HCT116 (cell line): ENCODE measurements around the gene DYNLT1. TPM values are rescaled to one million over a fixed set of nuclear protein-coding genes. Genes with fewer than 3 reads are reported as not detected.

Experiments used
- ATAC-seq: fragments of 200-7000 bp; cut with Tn5 transposase; 2 replicates; pipeline ENCODE4 v1.9.1; 2020; ENCODE audit warnings: mild to moderate bottlenecking, moderate library complexity
- BruUV-seq: library from RNA; stranded (reverse); fragments of 400-500 nt; replicated peaks from 2 replicates; lab custom pipeline; 2021; lab: Mats Ljungman, UMichigan
- CTCF ChIA-PET: fragments of 300-600 bp; sonication (Branson Sonifier 250); formaldehyde crosslinking; loops from one replicate; lab custom pipeline; 2021; ENCODE audit warnings: antibody characterized with exemption; lab: Charles Lee
- POLR2A ChIA-PET: fragments of 300-600, 350-600 bp; sonication (Branson Sonifier 250); formaldehyde crosslinking; loops from one replicate; lab custom pipeline; 2021; ENCODE audit warnings: antibody characterized with exemption; lab: Charles Lee
- RAD21 ChIA-PET, 2 experiments: fragments of 300-600 bp; sonication (Branson Sonifier 250); formaldehyde crosslinking; loops; one replicate each; lab custom pipeline; 2023; ENCODE audit warnings: low total read pairs in 2 of 2; ENCODE audit not compliant: uncharacterized antibody in 2 of 2, unreplicated experiment in 2 of 2, low non-redundant PET in 1 of 2; lab: Charles Lee
- DNase-seq: peaks from one replicate; pipeline ENCODE4 v3.0.0-alpha.2; 2010; ENCODE audit warnings: low read depth, low spot score
- H2AFZ ChIP-seq: fragments of 200-600 bp; shearing (Covaris generic), sonication (generic); 2 replicates; pipeline ENCODE4 v1.6.1; 2017; ENCODE audit warnings: low read depth, mixed run types, mixed read lengths, antibody characterized with exemption, low read length; ENCODE audit not compliant: poor library complexity, severe bottlenecking
- H3K27ac ChIP-seq: 2 replicates; pipeline ENCODE4 v1.5.1; 2012; ENCODE audit warnings: low read depth, low read length
- H3K27me3 ChIP-seq: fragments of 200-600 bp; sonication (generic); 2 replicates; pipeline ENCODE4 v1.6.1; 2016; ENCODE audit warnings: mixed run types, low read length, mixed read lengths; ENCODE audit not compliant: insufficient read depth
- H3K36me3 ChIP-seq, 2 experiments: fragments of 200-500 bp in 1 of 2; fragments of 200-600 bp in 1 of 2; sonication (Bioruptor generic) in 1 of 2; sonication (generic) in 1 of 2; 2 replicates each; pipeline versions ENCODE4 v1.5.1 to v1.6.1; 2014 to 2016; ENCODE audit warnings: low read length in 2 of 2, inconsistent platforms in 1 of 2, mixed read lengths in 1 of 2, mixed run types in 1 of 2; ENCODE audit not compliant: insufficient read depth in 2 of 2, control insufficient read depth in 1 of 2
- H3K4me1 ChIP-seq, 2 experiments: fragments of 200-600 bp in 1 of 2; sonication (generic) in 1 of 2; 2 replicates each; pipeline versions ENCODE4 v1.5.1 to v1.6.1; 2012 to 2017; ENCODE audit warnings: low read length in 2 of 2, inconsistent platforms in 1 of 2, mild to moderate bottlenecking in 1 of 2, mixed read lengths in 1 of 2, mixed run types in 1 of 2, moderate library complexity in 1 of 2; ENCODE audit not compliant: insufficient read depth in 2 of 2, control insufficient read depth in 1 of 2
- H3K4me2 ChIP-seq: fragments of 200-600 bp; sonication (generic); 2 replicates; pipeline ENCODE4 v1.6.1; 2017; ENCODE audit warnings: mixed run types, low read length, mixed read lengths
- H3K4me3 ChIP-seq, 2 experiments: fragments of 200-600 bp in 1 of 2; sonication (generic) in 1 of 2; replicated peaks in 1 of 2; 2 replicates each; pipeline ENCODE4 v1.5.1; 2011 to 2016; ENCODE audit warnings: low read length in 2 of 2, control low read depth in 1 of 2, low read depth in 1 of 2, mild to moderate bottlenecking in 1 of 2, mixed read lengths in 1 of 2, mixed run types in 1 of 2
- H3K79me2 ChIP-seq: fragments of 200-600 bp; sonication (generic); 2 replicates; pipeline ENCODE4 v1.6.1; 2017; ENCODE audit warnings: mild to moderate bottlenecking, mixed run types, low read length, moderate library complexity, mixed read lengths; ENCODE audit not compliant: insufficient read depth
- H3K9ac ChIP-seq: fragments of 200-600 bp; sonication (generic); 2 replicates; pipeline ENCODE4 v1.6.1; 2016; ENCODE audit warnings: low read length, mixed read lengths
- H3K9me2 ChIP-seq: fragments of 200-600 bp; sonication (generic), shearing (Covaris generic); 2 replicates; pipeline ENCODE4 v1.6.1; 2017; ENCODE audit warnings: mixed run types, mild to moderate bottlenecking, moderate library complexity; ENCODE audit not compliant: insufficient read depth
- H3K9me3 ChIP-seq, 2 experiments: fragments of 200-500 bp in 1 of 2; fragments of 200-600 bp in 1 of 2; sonication (Bioruptor generic) in 1 of 2; sonication (generic) in 1 of 2; 2 replicates each; pipeline ENCODE4 v1.6.1; 2014 to 2017; ENCODE audit warnings: low read length in 2 of 2, mixed read lengths in 2 of 2, inconsistent platforms in 1 of 2, low read depth in 1 of 2, mild to moderate bottlenecking in 1 of 2, mixed run types in 1 of 2, moderate library complexity in 1 of 2; ENCODE audit not compliant: control insufficient read depth in 1 of 2, insufficient read depth in 1 of 2
- H4K20me1 ChIP-seq: fragments of 200-600 bp; sonication (generic), shearing (Covaris generic); 2 replicates; pipeline ENCODE4 v1.6.1; 2017; ENCODE audit warnings: mixed run types, mild to moderate bottlenecking, moderate library complexity; ENCODE audit not compliant: insufficient read depth
- ATF3 ChIP-seq: IDR thresholded peaks from 2 replicates; pipeline ENCODE4 v1.6.1; 2012
- EGR1 ChIP-seq: IDR thresholded peaks from 2 replicates; pipeline ENCODE4 v1.6.1; 2012; ENCODE audit warnings: low read depth
- ELF1 ChIP-seq: IDR thresholded peaks from 2 replicates; pipeline ENCODE4 v1.6.1; 2012; ENCODE audit warnings: low read depth, borderline replicate concordance
- EZH2 ChIP-seq: fragments of 200-600 bp; sonication (generic); IDR thresholded peaks from 2 replicates; pipeline ENCODE4 v1.6.1; 2017; ENCODE audit warnings: antibody characterized with exemption, mixed run types
- EZH2phosphoT487 ChIP-seq: fragments of 200-600 bp; IDR thresholded peaks from 2 replicates; pipeline ENCODE4 v1.6.1; 2018; ENCODE audit warnings: antibody characterized with exemption, borderline replicate concordance
- JUND ChIP-seq: IDR thresholded peaks from 2 replicates; pipeline ENCODE4 v1.6.1; 2012
- POLR2AphosphoS5 ChIP-seq: IDR thresholded peaks from 2 replicates; pipeline ENCODE4 v1.6.1; 2011; ENCODE audit warnings: mild to moderate bottlenecking, low read depth, low read length, moderate library complexity
- RAD21 ChIP-seq: IDR thresholded peaks from 2 replicates; pipeline ENCODE4 v1.6.1; 2012; ENCODE audit warnings: low read depth, mild to moderate bottlenecking
- REST ChIP-seq: IDR thresholded peaks from 2 replicates; pipeline ENCODE4 v1.6.1; 2012; ENCODE audit warnings: low read depth
- SIN3A ChIP-seq: IDR thresholded peaks from 2 replicates; pipeline ENCODE4 v1.6.1; 2012; ENCODE audit warnings: low read depth
- SP1 ChIP-seq: IDR thresholded peaks from 2 replicates; pipeline ENCODE4 v1.6.1; 2012; ENCODE audit warnings: low read depth
- SRF ChIP-seq: IDR thresholded peaks from 2 replicates; pipeline ENCODE4 v1.6.1; 2012; ENCODE audit warnings: low read depth
- TCF7L2 ChIP-seq: IDR thresholded peaks from 2 replicates; pipeline ENCODE4 v1.7.0; 2011; ENCODE audit warnings: borderline replicate concordance, inconsistent platforms; ENCODE audit not compliant: insufficient read depth, insufficient read length; ENCODE audit errors: extremely low read depth
- YY1 ChIP-seq: IDR thresholded peaks from 2 replicates; pipeline ENCODE4 v1.6.1; 2011; ENCODE audit warnings: low read length, low read depth, moderate library complexity, mild to moderate bottlenecking; ENCODE audit not compliant: insufficient replicate concordance; ENCODE audit errors: extremely low read depth
- ZBTB33 ChIP-seq: IDR thresholded peaks from 2 replicates; pipeline ENCODE4 v1.6.1; 2011; ENCODE audit warnings: mild to moderate bottlenecking, low read length, moderate library complexity; ENCODE audit not compliant: insufficient replicate concordance; ENCODE audit errors: extremely low read depth
- intact Hi-C: fragments of 100-400 bp; cut with micrococcal nuclease; formaldehyde crosslinking; loops from 2 replicates; pipeline ENCODE4 v1.10.0; 2022
- total RNA-seq: library from RNA; stranded (reverse); gene quantifications from one replicate; pipeline ENCODE4 v1.2.1, GENCODE V29; 2021; ENCODE audit not compliant: unreplicated experiment

DYNLT1 gene
- total RNA-seq, 1 experiment from 2014 or later, result 239 TPM

- ChIA-PET POLR2A (no interaction called here), RAD21 (no interaction called here), CTCF (interaction anchor here (0.8 kb wide), 1 partner anchor 52 kb away, joined by 3 read pairs; no protein-coding TSS in a partner anchor)
- Histone ChIP-seq H3K4me1 (peaks cover 26 to 33% of the 10 kb centered on the region in 2 experiments), H3K9me2 (no peaks in the 10 kb centered on the region), H2AFZ (no peak overlapping the region), H4K20me1 (no peaks in the 10 kb centered on the region), H3K27me3 (no peaks in the 10 kb centered on the region), H3K4me3 (no peak overlapping the region), H3K9ac (no peak overlapping the region), H3K36me3 (peaks cover 4 to 29% of the 10 kb centered on the region in 2 experiments), H3K9me3 (no peaks in the 10 kb centered on the region)
- DNase-seq (no peak), ATAC-seq (no peak)
- intact Hi-C loops, result no loop called here
- no TSS peak for BruUV-seq
- no peak for TF ChIP-seq EGR1
- no peak for TF ChIP-seq ATF3
- TF ChIP-seq YY1, result no peak
- no peak for TF ChIP-seq RAD21
- TF ChIP-seq ELF1, result no peak
- TF ChIP-seq JUND, result no peak
- TF ChIP-seq EZH2, result no peak
- no peak for TF ChIP-seq SRF
- no peak for TF ChIP-seq REST
- no peak for TF ChIP-seq SP1
- no peak for TF ChIP-seq SIN3A
- TF ChIP-seq TCF7L2, result no peak
- no peak for TF ChIP-seq EZH2phosphoT487
- TF ChIP-seq ZBTB33, result no peak
- no peak for TF ChIP-seq POLR2AphosphoS5
- TF ChIP-seq, all 23 proteins: peak for 0
- Histone ChIP-seq H3K27ac (no peak overlapping the region), H3K79me2 (peaks cover 82% of the 10 kb centered on the region), H3K4me2 (no peak overlapping the region)
Measured at GRCh38 chr6:158639056-158639455, 5.5 kb downstream of the DYNLT1 start.
